Loucy (cell line): ENCODE measurements around the gene FOXP4.

Source experiments
- CTCF ChIP-seq: fragments of 200-600 bp; sonication (generic); conservative IDR thresholded peaks from 2 replicates; pipeline ENCODE4 v1.5.1; 2014; ENCODE audit warnings: mild to moderate bottlenecking, antibody characterized with exemption, low read length
- EZH2phosphoT487 ChIP-seq: fragments of 200-600 bp; IDR thresholded peaks from 2 replicates; pipeline ENCODE4 v1.6.1; 2018; ENCODE audit warnings: antibody characterized with exemption, mild to moderate bottlenecking, moderate library complexity, borderline replicate concordance

- TF ChIP-seq CTCF (no peak), EZH2phosphoT487 (no peak)
These were observed 951 bp downstream of the FOXP4 start for GRCh38 chr6:41546866-41547798.
